KOPT-K1 (cell line): ENCODE data around the gene ZBTB16.

Experiments used
- H3K27ac ChIP-seq: fragments of 200-600 bp; sonication (generic); 2 replicates; pipeline ENCODE4 v1.5.1; 2016; ENCODE audit warnings: antibody characterized with exemption, mild to moderate bottlenecking, low read depth, low read length; ENCODE audit not compliant: poor library complexity, severe bottlenecking
- H3K36me3 ChIP-seq: fragments of 200-600 bp; sonication (generic); 2 replicates; pipeline ENCODE4 v1.5.1; 2017; ENCODE audit warnings: antibody characterized with exemption, mild to moderate bottlenecking, low read length, moderate library complexity; ENCODE audit not compliant: insufficient read depth
- H3K9me3 ChIP-seq: fragments of 200-600 bp; sonication (generic); 2 replicates; pipeline ENCODE4 v1.5.1; 2017; ENCODE audit warnings: antibody characterized with exemption, low read length, mild to moderate bottlenecking; ENCODE audit not compliant: insufficient read depth, poor library complexity, severe bottlenecking

ZBTB16 gene

GRCh38 chr11:114256176-114256966, 196.9 kb downstream of the ZBTB16 start:
- Histone ChIP-seq H3K27ac (no peak overlapping the region), H3K36me3 (no peaks in the 10 kb centered on the region), H3K9me3 (no peaks in the 10 kb centered on the region)

- Histone ChIP-seq H3K9me3 (no peaks in the 10 kb centered on the region), H3K36me3 (no peaks in the 10 kb centered on the region), H3K27ac (no peak overlapping the region)
Observed at GRCh38 chr11:114256967-114257286, 197.4 kb downstream of the ZBTB16 start.

GRCh38 chr11:114257621-114258558, 198.4 kb downstream of the ZBTB16 start:
- Histone ChIP-seq H3K9me3 (no peaks in the 10 kb centered on the region), H3K36me3 (no peaks in the 10 kb centered on the region), H3K27ac (no peak overlapping the region)

GRCh38 chr11:114258696-114259095, 199.2 kb downstream of the ZBTB16 start:
- H3K9me3 ChIP-seq, result no peaks in the 10 kb centered on the region
- no peak overlapping the region for H3K27ac ChIP-seq
- no peaks in the 10 kb centered on the region for H3K36me3 ChIP-seq

- no peak overlapping the region for H3K27ac ChIP-seq
- H3K36me3 ChIP-seq, result no peaks in the 10 kb centered on the region
- H3K9me3 ChIP-seq, result no peaks in the 10 kb centered on the region
Observed at GRCh38 chr11:114259124-114259526, 199.6 kb downstream of the ZBTB16 start.

- H3K36me3 ChIP-seq, result no peaks in the 10 kb centered on the region
- H3K9me3 ChIP-seq, result no peaks in the 10 kb centered on the region
- H3K27ac ChIP-seq, result no peak overlapping the region
Observed at GRCh38 chr11:114259551-114259983, 200.1 kb downstream of the ZBTB16 start.

GRCh38 chr11:114260077-114260476, 200.6 kb downstream of the ZBTB16 start:
- no peak overlapping the region for H3K27ac ChIP-seq
- H3K36me3 ChIP-seq, result no peaks in the 10 kb centered on the region
- no peaks in the 10 kb centered on the region for H3K9me3 ChIP-seq

GRCh38 chr11:114260483-114260882, 201.0 kb downstream of the ZBTB16 start:
- Histone ChIP-seq H3K36me3 (no peaks in the 10 kb centered on the region), H3K27ac (no peak overlapping the region), H3K9me3 (no peaks in the 10 kb centered on the region)

GRCh38 chr11:114261791-114262190, 202.3 kb downstream of the ZBTB16 start:
- no peak overlapping the region for H3K27ac ChIP-seq
- H3K36me3 ChIP-seq, result no peaks in the 10 kb centered on the region
- H3K9me3 ChIP-seq, result no peaks in the 10 kb centered on the region

GRCh38 chr11:114262681-114263512, 203.4 kb downstream of the ZBTB16 start:
- Histone ChIP-seq H3K27ac (no peak overlapping the region), H3K36me3 (no peaks in the 10 kb centered on the region), H3K9me3 (no peaks in the 10 kb centered on the region)

GRCh38 chr11:114263513-114264170, 204.1 kb downstream of the ZBTB16 start:
- H3K27ac ChIP-seq, result no peak overlapping the region
- H3K9me3 ChIP-seq, result no peaks in the 10 kb centered on the region

GRCh38 chr11:114264381-114264780, 204.9 kb downstream of the ZBTB16 start:
- no peaks in the 10 kb centered on the region for H3K9me3 ChIP-seq
- H3K27ac ChIP-seq, result no peak overlapping the region
- H3K36me3 ChIP-seq, result no peaks in the 10 kb centered on the region

More at GRCh38 chr11:114263513-114264170, 204.1 kb downstream of the ZBTB16 start:
- no peaks in the 10 kb centered on the region for H3K36me3 ChIP-seq

- H3K27ac ChIP-seq, result no peak overlapping the region
- H3K9me3 ChIP-seq, result no peaks in the 10 kb centered on the region
- no peaks in the 10 kb centered on the region for H3K36me3 ChIP-seq
Observed at GRCh38 chr11:114265122-114265878, 205.8 kb downstream of the ZBTB16 start.

GRCh38 chr11:114269498-114269897, 210.0 kb downstream of the ZBTB16 start:
- Histone ChIP-seq H3K27ac (no peak overlapping the region), H3K36me3 (no peaks in the 10 kb centered on the region), H3K9me3 (no peaks in the 10 kb centered on the region)
